ENCODE measurements around the gene OR10H4.
"Not testable (repeated sequence)": the region's sequence is repeated elsewhere in the genome, so short reads cannot be mapped to it uniquely, and the experiment has no call there.

DNA sequence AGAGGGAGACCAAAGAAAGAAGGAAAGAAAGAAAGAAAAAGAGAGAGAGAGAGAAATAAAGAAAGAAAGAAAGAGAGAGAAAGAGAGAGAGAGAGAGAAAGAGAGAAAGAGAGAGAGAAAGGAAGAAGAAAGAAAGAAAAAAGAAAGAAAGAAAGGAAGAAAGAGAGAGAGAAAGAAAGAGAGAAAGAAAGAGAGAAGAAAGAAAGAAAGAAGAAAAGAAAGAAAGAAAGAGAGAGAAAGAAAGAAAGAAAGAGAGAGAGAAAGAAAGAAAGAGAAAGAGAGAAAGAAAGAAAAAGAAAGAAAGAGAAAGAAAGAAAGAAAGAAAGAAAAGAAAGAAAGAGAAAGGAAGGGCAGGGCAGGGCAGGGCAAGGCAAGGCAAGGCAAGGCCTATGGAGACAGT, 23.2 kb downstream of the OR10H4 start:
- not testable (repeated sequence) for TF ChIP-seq NFYB (CRISPR knock-in tag; conservative IDR thresholded peaks at IDR 0.05; ENCODE audit: low read depth); ZNF138 (CRISPR knock-in tag; conservative IDR thresholded peaks at IDR 0.05); ESRRA (CRISPR knock-in tag; IDR thresholded peaks at IDR 0.05; ENCODE audit: borderline replicate concordance); NR2C2 (CRISPR knock-in tag; IDR thresholded peaks at IDR 0.05); TEAD4 (CRISPR knock-in tag; IDR thresholded peaks at IDR 0.05); CREM (CRISPR knock-in tag; IDR thresholded peaks at IDR 0.05)
- TF ChIP-seq, protein P1, sequence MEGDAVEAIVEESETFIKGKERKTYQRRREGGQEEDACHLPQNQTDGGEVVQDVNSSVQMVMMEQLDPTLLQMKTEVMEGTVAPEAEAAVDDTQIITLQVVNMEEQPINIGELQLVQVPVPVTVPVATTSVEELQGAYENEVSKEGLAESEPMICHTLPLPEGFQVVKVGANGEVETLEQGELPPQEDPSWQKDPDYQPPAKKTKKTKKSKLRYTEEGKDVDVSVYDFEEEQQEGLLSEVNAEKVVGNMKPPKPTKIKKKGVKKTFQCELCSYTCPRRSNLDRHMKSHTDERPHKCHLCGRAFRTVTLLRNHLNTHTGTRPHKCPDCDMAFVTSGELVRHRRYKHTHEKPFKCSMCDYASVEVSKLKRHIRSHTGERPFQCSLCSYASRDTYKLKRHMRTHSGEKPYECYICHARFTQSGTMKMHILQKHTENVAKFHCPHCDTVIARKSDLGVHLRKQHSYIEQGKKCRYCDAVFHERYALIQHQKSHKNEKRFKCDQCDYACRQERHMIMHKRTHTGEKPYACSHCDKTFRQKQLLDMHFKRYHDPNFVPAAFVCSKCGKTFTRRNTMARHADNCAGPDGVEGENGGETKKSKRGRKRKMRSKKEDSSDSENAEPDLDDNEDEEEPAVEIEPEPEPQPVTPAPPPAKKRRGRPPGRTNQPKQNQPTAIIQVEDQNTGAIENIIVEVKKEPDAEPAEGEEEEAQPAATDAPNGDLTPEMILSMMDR (IDR thresholded peaks at IDR 0.05): not testable (repeated sequence)
- TF ChIP-seq, protein P2, sequence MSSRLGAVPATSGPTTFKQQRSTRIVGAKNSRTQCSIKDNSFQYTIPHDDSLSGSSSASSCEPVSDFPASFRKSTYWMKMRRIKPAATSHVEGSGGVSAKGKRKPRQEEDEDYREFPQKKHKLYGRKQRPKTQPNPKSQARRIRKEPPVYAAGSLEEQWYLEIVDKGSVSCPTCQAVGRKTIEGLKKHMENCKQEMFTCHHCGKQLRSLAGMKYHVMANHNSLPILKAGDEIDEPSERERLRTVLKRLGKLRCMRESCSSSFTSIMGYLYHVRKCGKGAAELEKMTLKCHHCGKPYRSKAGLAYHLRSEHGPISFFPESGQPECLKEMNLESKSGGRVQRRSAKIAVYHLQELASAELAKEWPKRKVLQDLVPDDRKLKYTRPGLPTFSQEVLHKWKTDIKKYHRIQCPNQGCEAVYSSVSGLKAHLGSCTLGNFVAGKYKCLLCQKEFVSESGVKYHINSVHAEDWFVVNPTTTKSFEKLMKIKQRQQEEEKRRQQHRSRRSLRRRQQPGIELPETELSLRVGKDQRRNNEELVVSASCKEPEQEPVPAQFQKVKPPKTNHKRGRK (CRISPR knock-in tag; IDR thresholded peaks at IDR 0.05; ENCODE audit: borderline replicate concordance): not testable (repeated sequence)
- TF ChIP-seq, protein P3, sequence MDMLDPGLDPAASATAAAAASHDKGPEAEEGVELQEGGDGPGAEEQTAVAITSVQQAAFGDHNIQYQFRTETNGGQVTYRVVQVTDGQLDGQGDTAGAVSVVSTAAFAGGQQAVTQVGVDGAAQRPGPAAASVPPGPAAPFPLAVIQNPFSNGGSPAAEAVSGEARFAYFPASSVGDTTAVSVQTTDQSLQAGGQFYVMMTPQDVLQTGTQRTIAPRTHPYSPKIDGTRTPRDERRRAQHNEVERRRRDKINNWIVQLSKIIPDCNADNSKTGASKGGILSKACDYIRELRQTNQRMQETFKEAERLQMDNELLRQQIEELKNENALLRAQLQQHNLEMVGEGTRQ (CRISPR knock-in tag; IDR thresholded peaks at IDR 0.05): not testable (repeated sequence)
- TF ChIP-seq, protein P4, sequence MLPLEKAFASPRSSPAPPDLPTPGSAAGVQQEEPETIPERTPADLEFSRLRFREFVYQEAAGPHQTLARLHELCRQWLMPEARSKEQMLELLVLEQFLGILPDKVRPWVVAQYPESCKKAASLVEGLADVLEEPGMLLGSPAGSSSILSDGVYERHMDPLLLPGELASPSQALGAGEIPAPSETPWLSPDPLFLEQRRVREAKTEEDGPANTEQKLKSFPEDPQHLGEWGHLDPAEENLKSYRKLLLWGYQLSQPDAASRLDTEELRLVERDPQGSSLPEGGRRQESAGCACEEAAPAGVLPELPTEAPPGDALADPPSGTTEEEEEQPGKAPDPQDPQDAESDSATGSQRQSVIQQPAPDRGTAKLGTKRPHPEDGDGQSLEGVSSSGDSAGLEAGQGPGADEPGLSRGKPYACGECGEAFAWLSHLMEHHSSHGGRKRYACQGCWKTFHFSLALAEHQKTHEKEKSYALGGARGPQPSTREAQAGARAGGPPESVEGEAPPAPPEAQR (CRISPR knock-in tag; IDR thresholded peaks at IDR 0.05): not testable (repeated sequence)
- TF ChIP-seq, protein P5, sequence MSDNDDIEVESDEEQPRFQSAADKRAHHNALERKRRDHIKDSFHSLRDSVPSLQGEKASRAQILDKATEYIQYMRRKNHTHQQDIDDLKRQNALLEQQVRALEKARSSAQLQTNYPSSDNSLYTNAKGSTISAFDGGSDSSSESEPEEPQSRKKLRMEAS (CRISPR knock-in tag; IDR thresholded peaks at IDR 0.05): not testable (repeated sequence)
